SK-N-MC (cell line): Measurements from ENCODE around the gene NADK2.
A peak's percentile ranks its signal among the peaks of the same experiment; 100 is the strongest.

Experiments used
- DNase-seq: peaks from one replicate; pipeline ENCODE4 v3.0.0-alpha.2; 2011; ENCODE audit warnings: low read depth, low spot score
- H3K27ac ChIP-seq: fragments of 200-600 bp; sonication (generic); 2 replicates; pipeline ENCODE4 v1.5.1; 2016; ENCODE audit warnings: mixed run types
- H3K36me3 ChIP-seq: fragments of 200-600 bp; sonication (generic); 2 replicates; pipeline ENCODE4 v1.6.1; 2017; ENCODE audit warnings: antibody characterized with exemption, low read length, mixed read lengths; ENCODE audit not compliant: insufficient read depth
- H3K4me3 ChIP-seq: fragments of 200-600 bp; sonication (generic); 2 replicates; pipeline ENCODE4 v1.5.1; 2016
- H3K9ac ChIP-seq: fragments of 200-600 bp; sonication (generic); 2 replicates; pipeline ENCODE4 v1.8.0; 2017; ENCODE audit warnings: mixed run types, mixed read lengths; ENCODE audit not compliant: insufficient read length
- H3K9me3 ChIP-seq: fragments of 200-600 bp; sonication (generic); 2 replicates; pipeline ENCODE4 v1.6.1; 2017; ENCODE audit warnings: low read depth, mild to moderate bottlenecking, antibody characterized with exemption, low read length, moderate library complexity, mixed read lengths
- EZH2 ChIP-seq: fragments of 200-600 bp; sonication (generic); IDR thresholded peaks from one replicate; pipeline ENCODE4 v1.6.1; 2017; ENCODE audit warnings: antibody characterized with exemption
- FOXP2 ChIP-seq: optimal IDR thresholded peaks from 2 replicates; pipeline ENCODE3; 2011; ENCODE audit warnings: mild to moderate bottlenecking, moderate library complexity; ENCODE audit not compliant: insufficient read depth; ENCODE audit errors: extremely low read length, control extremely low read depth
- POLR2AphosphoS5 ChIP-seq: IDR thresholded peaks from 2 replicates; pipeline ENCODE4 v1.6.1; 2012; ENCODE audit warnings: mild to moderate bottlenecking, low read depth, low read length, borderline replicate concordance

Gene NADK2

GRCh38 chr5:36156121-36156601 lies 85.6 kb downstream of the NADK2 start:
- Histone ChIP-seq H3K4me3 (peak overlapping the region; percentile 41), H3K9me3 (no peaks in the 10 kb centered on the region), H3K9ac (no peak overlapping the region), H3K27ac (peak overlapping the region; percentile 94), H3K36me3 (peaks cover 85% of the 10 kb centered on the region)
- TF ChIP-seq EZH2 (no peak), POLR2AphosphoS5 (no peak), FOXP2 (no peak)
- no peak for DNase-seq

DNA sequence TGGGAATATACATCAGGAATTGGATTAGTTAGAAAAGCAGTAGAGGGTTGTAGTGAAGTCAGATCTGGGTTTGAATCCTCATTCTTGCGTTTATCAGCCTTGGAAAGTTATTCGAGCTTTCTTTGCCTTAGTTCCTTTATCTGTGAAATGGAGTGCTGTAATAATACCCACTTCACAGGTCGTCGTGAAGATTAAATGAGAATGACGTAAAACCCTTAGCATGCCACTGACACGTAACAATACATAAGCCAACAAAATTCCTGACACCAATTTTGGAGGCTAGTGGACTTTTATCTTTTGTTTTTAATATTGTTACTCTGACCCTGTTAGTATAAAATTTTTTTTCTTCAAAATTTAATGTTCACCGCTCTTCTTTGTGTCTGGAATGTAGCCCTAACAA lies 86.4 kb downstream of the NADK2 start:
- peak overlapping the region; percentile 94 for H3K27ac ChIP-seq
- no peaks in the 10 kb centered on the region for H3K9me3 ChIP-seq
- H3K9ac ChIP-seq, result no peak overlapping the region
- no peak for DNase-seq
- H3K4me3 ChIP-seq, result peak overlapping the region; percentile 96; the same call in 1 of the 2 replicates
- TF ChIP-seq POLR2AphosphoS5 (no peak), EZH2 (no peak), FOXP2 (no peak)
- H3K36me3 ChIP-seq, result peaks cover 77% of the 10 kb centered on the region

DNA sequence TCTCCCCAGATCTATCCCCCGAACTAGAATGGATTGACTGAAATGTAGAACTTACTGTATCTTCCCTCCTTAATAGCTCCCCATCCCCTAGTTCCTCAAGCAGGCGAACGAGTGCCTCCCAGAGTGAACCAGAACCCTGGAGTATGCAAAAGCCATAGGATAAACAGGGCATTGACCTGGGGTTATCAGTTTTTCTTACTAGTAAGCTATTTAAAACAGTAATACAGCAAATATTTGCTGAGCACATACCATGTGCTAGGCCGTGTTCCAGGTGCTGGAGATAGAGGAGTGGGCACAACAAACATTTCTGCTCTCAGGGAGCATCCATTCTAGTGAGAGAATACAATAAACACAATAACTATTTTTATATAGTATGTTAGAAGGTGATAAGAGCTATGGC lies 88.0 kb downstream of the NADK2 start:
- Histone ChIP-seq H3K9me3 (no peaks in the 10 kb centered on the region), H3K27ac (no peak overlapping the region), H3K36me3 (peaks cover 61% of the 10 kb centered on the region), H3K9ac (peak overlapping the region; percentile 96), H3K4me3 (peak overlapping the region; percentile 96)
- no peak for DNase-seq
- TF ChIP-seq POLR2AphosphoS5, result no peak
- no peak for TF ChIP-seq FOXP2
- TF ChIP-seq EZH2, result no peak

DNA sequence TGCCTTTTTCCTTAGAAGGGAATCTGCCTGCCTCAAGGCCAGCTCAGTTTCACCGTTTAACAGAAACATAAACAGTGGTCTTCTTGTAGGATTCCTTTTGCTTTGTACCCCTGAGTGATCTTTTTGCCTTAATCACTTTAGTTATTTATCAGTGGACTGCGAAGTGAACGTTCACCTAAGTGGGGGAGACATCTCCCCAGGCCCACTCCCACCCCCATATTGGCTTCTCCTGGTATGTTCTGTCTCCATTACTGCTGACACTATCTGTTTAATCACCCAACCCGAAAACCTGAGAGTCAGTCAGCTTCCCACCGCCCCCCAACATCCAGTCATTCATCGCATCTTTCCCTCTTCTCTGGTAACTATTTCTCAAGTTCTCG lies 88.4 kb downstream of the NADK2 start:
- Histone ChIP-seq H3K9ac (peak overlapping the region; percentile 96), H3K4me3 (peak overlapping the region; percentile 96), H3K36me3 (peaks cover 57% of the 10 kb centered on the region), H3K27ac (no peak overlapping the region), H3K9me3 (no peaks in the 10 kb centered on the region)
- no peak for DNase-seq
- no peak for TF ChIP-seq EZH2
- TF ChIP-seq POLR2AphosphoS5, result no peak
- TF ChIP-seq FOXP2, result no peak

GRCh38 chr5:36152324-36153297 lies 89.1 kb downstream of the NADK2 start:
- H3K9ac ChIP-seq, result peak overlapping the region; percentile 96
- peak overlapping the region; percentile 96 for H3K4me3 ChIP-seq
- H3K36me3 ChIP-seq, result peaks cover 50% of the 10 kb centered on the region
- no peaks in the 10 kb centered on the region for H3K9me3 ChIP-seq
- peak overlapping the region; percentile 29; the same call in 1 of the 2 replicates for H3K27ac ChIP-seq
- no peak for DNase-seq
- TF ChIP-seq FOXP2 (no peak), POLR2AphosphoS5 (no peak), EZH2 (no peak)

GRCh38 chr5:36151434-36152323 lies 90.0 kb downstream of the NADK2 start, which contains the start of the genes LMBRD2 and SKP2:
LMBRD2 (minus strand) TSS chr5:36151887; CDS start chr5:36143349, 8,538 bp downstream.
SKP2 (plus strand) TSS chr5:36152111; CDS start chr5:36152263, 152 bp downstream.
- H3K9me3 ChIP-seq, result no peaks in the 10 kb centered on the region
- H3K4me3 ChIP-seq, result peak within 1 kb of the TSS; percentile 96
- peak within 1 kb of the TSS; percentile 96 for H3K9ac ChIP-seq
- peak; percentile 94 for TF ChIP-seq POLR2AphosphoS5
- no peak for TF ChIP-seq EZH2
- TF ChIP-seq FOXP2, result peak; percentile 74
- peak within 1 kb of the TSS; percentile 29; the same call in 1 of the 2 replicates for H3K27ac ChIP-seq
- peaks cover 41% of the 10 kb centered on the region for H3K36me3 ChIP-seq
- peak; percentile 88 for DNase-seq

DNA sequence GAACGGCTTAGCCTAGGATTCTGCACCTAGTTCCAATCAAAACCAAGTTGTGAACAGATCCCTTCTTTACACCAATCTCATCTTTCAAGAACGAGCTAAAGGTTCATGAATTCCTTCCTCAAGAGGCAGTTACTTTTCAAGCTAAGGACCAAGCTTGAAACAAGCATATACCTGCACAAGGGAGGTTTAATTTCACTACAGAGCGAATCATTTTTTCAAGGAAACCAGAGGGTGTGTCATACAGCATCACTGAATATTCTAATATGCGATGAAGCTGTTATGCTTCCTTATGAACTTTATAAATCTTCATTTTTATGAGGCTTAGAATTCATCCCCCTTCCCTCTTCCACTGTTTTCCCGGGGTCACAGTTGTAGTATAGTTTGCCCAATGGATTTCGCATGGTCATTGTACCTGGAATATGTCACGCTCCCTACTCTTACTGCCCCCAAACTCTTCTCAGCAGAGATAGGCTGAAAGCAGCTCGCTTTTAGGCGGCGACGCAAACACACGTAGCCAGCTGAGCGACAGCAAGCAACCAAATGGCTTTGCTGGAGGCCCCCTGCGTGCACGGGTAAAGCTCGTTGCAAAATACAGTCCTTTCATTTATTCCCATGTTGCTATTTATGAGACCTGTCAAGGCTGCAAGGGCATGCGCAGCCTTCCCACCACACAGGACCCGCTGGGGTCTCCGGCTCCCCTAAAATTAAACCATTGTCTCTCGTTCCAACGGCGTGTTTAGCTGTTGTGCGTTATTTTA lies 90.9 kb downstream of the NADK2 start:
- peak overlapping the region; percentile 96 for H3K4me3 ChIP-seq
- TF ChIP-seq EZH2 (no peak), POLR2AphosphoS5 (peak; percentile 67)
- no peaks in the 10 kb centered on the region for H3K9me3 ChIP-seq
- peak overlapping the region; percentile 86 for H3K9ac ChIP-seq
- H3K36me3 ChIP-seq, result peaks cover 33% of the 10 kb centered on the region
- H3K27ac ChIP-seq, result no peak overlapping the region; the same call in 1 of the 2 replicates
- DNase-seq, result no peak
